ENCODE results near the gene DNTTIP2.
"Not testable (repeated sequence)": the region's sequence is repeated elsewhere in the genome, so short reads cannot be mapped to it uniquely, and the experiment has no call there.

Gene DNTTIP2

GRCh38 chr1:93853940-93854339, 25.1 kb downstream of the DNTTIP2 start:
- no peaks in the 10 kb centered on the region for H3K36me3 ChIP-seq
- no peak overlapping the region for H3K27ac ChIP-seq
- H3K4me3 ChIP-seq (ENCODE audit: low read depth, low read length), result no peak overlapping the region
- peaks cover 3% of the 10 kb centered on the region for H3K9me3 ChIP-seq (ENCODE audit: severe bottlenecking)
- no peak for DNase-seq
- H3K27me3 ChIP-seq (ENCODE audit: insufficient read depth, low read depth, severe bottlenecking), result no peaks in the 10 kb centered on the region
- TF ChIP-seq, protein P1, sequence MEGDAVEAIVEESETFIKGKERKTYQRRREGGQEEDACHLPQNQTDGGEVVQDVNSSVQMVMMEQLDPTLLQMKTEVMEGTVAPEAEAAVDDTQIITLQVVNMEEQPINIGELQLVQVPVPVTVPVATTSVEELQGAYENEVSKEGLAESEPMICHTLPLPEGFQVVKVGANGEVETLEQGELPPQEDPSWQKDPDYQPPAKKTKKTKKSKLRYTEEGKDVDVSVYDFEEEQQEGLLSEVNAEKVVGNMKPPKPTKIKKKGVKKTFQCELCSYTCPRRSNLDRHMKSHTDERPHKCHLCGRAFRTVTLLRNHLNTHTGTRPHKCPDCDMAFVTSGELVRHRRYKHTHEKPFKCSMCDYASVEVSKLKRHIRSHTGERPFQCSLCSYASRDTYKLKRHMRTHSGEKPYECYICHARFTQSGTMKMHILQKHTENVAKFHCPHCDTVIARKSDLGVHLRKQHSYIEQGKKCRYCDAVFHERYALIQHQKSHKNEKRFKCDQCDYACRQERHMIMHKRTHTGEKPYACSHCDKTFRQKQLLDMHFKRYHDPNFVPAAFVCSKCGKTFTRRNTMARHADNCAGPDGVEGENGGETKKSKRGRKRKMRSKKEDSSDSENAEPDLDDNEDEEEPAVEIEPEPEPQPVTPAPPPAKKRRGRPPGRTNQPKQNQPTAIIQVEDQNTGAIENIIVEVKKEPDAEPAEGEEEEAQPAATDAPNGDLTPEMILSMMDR (IDR thresholded peaks at IDR 0.05; ENCODE audit: low read depth, low read length), result no peak

GRCh38 chr1:93851878-93852277, 27.1 kb downstream of the DNTTIP2 start:
- TF ChIP-seq, protein P1 (IDR thresholded peaks at IDR 0.05; ENCODE audit: low read depth, low read length), result no peak
- Histone ChIP-seq H3K27me3 (ENCODE audit: insufficient read depth, low read depth, severe bottlenecking) (no peaks in the 10 kb centered on the region), H3K27ac (no peak overlapping the region), H3K36me3 (no peaks in the 10 kb centered on the region; the same call in 1 of the 2 replicates), H3K9me3 (ENCODE audit: severe bottlenecking) (peaks cover 3% of the 10 kb centered on the region), H3K4me3 (ENCODE audit: low read depth, low read length) (no peak overlapping the region)
- no peak for DNase-seq

DNA sequence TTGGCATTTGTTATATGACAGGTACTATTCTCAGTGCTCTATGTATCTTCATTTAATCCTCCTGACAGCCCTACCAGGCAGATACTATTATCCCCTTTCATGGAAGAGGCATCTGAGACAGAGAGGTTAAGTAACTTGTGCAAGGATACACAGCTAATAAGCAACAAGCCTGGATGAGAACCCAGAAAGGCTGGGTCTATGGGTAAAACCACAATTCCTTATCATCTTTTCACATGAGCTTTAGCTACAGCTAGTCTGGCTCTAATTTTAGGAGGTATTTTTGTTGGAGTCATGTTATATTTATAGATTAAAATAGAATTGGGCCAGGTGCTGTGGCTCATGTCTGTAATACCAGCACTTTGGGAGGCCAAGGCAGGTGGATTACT, 27.7 kb downstream of the DNTTIP2 start:
- Histone ChIP-seq H3K27ac (no peak overlapping the region), H3K36me3 (peaks cover 3% of the 10 kb centered on the region), H3K27me3 (ENCODE audit: insufficient read depth, low read depth, severe bottlenecking) (no peaks in the 10 kb centered on the region), H3K4me3 (ENCODE audit: low read depth, low read length) (no peak overlapping the region), H3K9me3 (ENCODE audit: severe bottlenecking) (peaks cover 3% of the 10 kb centered on the region)
- TF ChIP-seq, protein P1 (IDR thresholded peaks at IDR 0.05; ENCODE audit: low read depth, low read length), result no peak
- no peak for DNase-seq

GRCh38 chr1:93850687-93851326, 28.2 kb downstream of the DNTTIP2 start:
- not testable (repeated sequence) for H3K9me3 ChIP-seq (ENCODE audit: severe bottlenecking); H3K27me3 ChIP-seq (ENCODE audit: insufficient read depth, low read depth, severe bottlenecking); H3K27ac ChIP-seq; H3K36me3 ChIP-seq; H3K4me3 ChIP-seq (ENCODE audit: low read depth, low read length)
- peak; percentile 69 for DNase-seq
- TF ChIP-seq, protein P1 (IDR thresholded peaks at IDR 0.05; ENCODE audit: low read depth, low read length), result peak; percentile 12; the same call in 1 of the 2 replicates

DNA sequence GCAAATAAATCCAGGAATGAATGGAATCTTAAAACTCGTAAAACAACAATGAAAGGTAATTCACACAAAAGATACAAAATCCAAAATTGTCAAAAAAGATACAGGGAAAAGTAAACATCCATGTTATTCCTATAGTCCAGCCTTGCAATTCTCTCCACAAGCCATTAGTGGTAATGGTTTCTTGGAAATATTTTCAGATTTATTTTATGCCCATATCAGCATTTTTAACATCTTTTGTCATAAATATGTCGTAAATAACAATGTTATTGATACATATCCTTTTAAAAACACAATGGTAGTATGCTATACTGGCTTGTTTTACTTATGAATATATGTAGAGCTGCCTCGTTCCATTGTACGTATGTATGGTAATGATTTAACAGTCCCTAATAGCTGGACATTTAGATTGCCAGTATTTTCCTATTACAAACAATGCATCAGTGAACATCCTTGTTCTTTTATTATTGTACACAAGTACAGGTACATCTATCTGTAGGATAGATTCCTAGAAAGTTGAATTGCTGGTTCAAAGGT, 30.6 kb downstream of the DNTTIP2 start:
- H3K9me3 ChIP-seq (ENCODE audit: severe bottlenecking), result peaks cover 3% of the 10 kb centered on the region
- no peak for DNase-seq
- H3K27me3 ChIP-seq (ENCODE audit: insufficient read depth, low read depth, severe bottlenecking), result no peaks in the 10 kb centered on the region
- H3K4me3 ChIP-seq (ENCODE audit: low read depth, low read length), result peak overlapping the region; percentile 80
- peaks cover 4% of the 10 kb centered on the region for H3K36me3 ChIP-seq
- H3K27ac ChIP-seq, result peak overlapping the region; percentile 92
- TF ChIP-seq, protein P1 (IDR thresholded peaks at IDR 0.05; ENCODE audit: low read depth, low read length), result no peak

Measured in WERI-Rb-1 (cell line).